ENCODE measurements around the gene FAM193A. TPM values are rescaled to one million over a fixed set of nuclear protein-coding genes. Genes with fewer than 3 reads are reported as not detected.
A peak's percentile ranks its signal among the peaks of the same experiment; 100 is the strongest.

Gene FAM193A
- total and polyA plus RNA-seq, 2 donors (not counting 1 experiment from before 2014, with no cell fraction given) = 16.0 to 62.7 TPM

DNA sequence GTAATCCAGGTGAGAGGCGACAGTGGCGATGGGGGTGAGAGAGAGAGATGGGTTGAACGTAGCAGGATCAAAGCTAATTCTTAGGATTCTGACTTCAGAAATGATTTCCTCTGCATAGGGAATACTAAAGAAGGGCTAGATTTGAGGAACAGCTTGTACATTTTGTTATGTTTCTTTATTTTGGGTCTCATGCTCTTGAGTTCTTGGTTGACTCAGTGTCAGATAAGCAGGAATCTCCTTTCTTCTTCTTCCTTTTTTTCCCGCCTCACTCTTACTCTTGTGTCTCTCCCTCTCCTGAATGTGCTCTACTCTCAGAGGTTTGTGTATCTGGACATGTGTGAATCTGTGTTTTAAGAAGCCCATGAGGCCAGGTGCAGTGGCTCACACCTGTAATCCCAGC lies 36.4 kb downstream of the FAM193A start:
- H3K4me3 Mint-ChIP-seq = no peak overlapping the region
- ATAC-seq (ENCODE audit: low read depth) = no peak
- peaks cover 96% of the 10 kb centered on the region for H4K20me1 ChIP-seq (ENCODE audit: control insufficient read depth, insufficient read depth, low read length, poor library complexity, severe bottlenecking)

DNA sequence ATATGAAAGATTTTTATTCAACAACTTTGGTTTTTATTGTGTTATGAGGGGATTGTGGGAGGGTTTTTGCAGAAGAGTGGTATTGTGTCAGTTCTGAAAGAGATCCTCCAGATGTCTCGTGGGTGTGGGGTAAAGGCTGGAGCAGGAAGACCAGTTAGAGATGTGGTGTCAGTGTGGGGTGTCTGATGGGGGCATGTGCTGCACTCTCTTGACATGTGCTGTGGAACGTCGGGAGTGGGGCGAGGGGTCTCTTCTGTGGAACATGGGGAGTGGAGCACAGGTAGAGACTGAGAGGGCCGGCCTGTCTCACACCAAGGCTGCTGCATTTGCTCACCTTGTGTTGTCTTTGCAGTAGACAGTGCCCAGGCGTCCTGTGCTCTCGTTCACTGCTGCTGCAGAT lies 37.6 kb downstream of the FAM193A start:
- H3K4me3 ChIP-seq (ENCODE audit: control extremely low read depth in 1 of 5, extremely low read depth in 1 of 5, insufficient read depth in 1 of 5, low read depth in 2 of 5, low read length in 4 of 5) = no peak overlapping the region
- Mint-ChIP-seq H3K9me3 (ENCODE audit: insufficient read depth) (no peaks in the 10 kb centered on the region), H3K27me3 (no peaks in the 10 kb centered on the region), H3K4me3 (no peak overlapping the region), H3K27ac (no peak overlapping the region), H3K4me1 (peaks cover 59% of the 10 kb centered on the region)
- peaks cover 23 to 32% of the 10 kb centered on the region in 2 donors for H3K4me1 ChIP-seq (ENCODE audit: control insufficient read depth in 2 of 2, insufficient read depth in 2 of 2, low read length in 2 of 2)
- no peak overlapping the region for H2AFZ ChIP-seq (ENCODE audit: insufficient read depth, low read depth, low read length, poor library complexity, severe bottlenecking)
- H3K9ac ChIP-seq (ENCODE audit: low read length) = no peak overlapping the region
- H3K27me3 ChIP-seq (replicated peaks in 1 of 4; ENCODE audit: control extremely low read depth in 1 of 4, control insufficient read depth in 3 of 4, insufficient read depth in 4 of 4, low read length in 3 of 4) = no peaks in the 10 kb centered on the region
- no peaks in the 10 kb centered on the region for H3K36me3 ChIP-seq (replicated peaks in 1 of 2; ENCODE audit: control extremely low read depth in 1 of 2, control insufficient read depth in 1 of 2, extremely low read depth in 1 of 2, insufficient read depth in 2 of 2, low read length in 1 of 2)
- intact Hi-C loops (cut with micrococcal nuclease) = no loop called here
- H3K79me2 ChIP-seq (ENCODE audit: control insufficient read depth, insufficient read depth, low read length) = peaks cover 99% of the 10 kb centered on the region
- ATAC-seq (ENCODE audit: low read depth) (no peak), DNase-seq (no peak)
- H3K9me3 ChIP-seq (ENCODE audit: control extremely low read depth in 1 of 3, control insufficient read depth in 2 of 3, insufficient read depth in 1 of 3, low read length in 2 of 3) = peaks cover 0 to 3% (median 0%) of the 10 kb centered on the region in 3 donors
- WGBS (ENCODE audit: insufficient coverage) = 91% methylated on average over 7 of the region's 7 CpGs
- peak overlapping the region; percentile 0 for H3K4me2 ChIP-seq (replicated peaks; ENCODE audit: low read depth, low read length, poor library complexity, severe bottlenecking)
- CTCF ChIA-PET = no interaction called here
- H4K20me1 ChIP-seq (ENCODE audit: control insufficient read depth, insufficient read depth, low read length, poor library complexity, severe bottlenecking) = peaks cover 96% of the 10 kb centered on the region
- TF ChIP-seq CTCF (IDR thresholded peaks at IDR 0.05) (no peak), EZH2 (IDR thresholded peaks at IDR 0.05; ENCODE audit: borderline replicate concordance, insufficient read depth, low read depth, low read length, poor library complexity, severe bottlenecking) (no peak)
- H3K27ac ChIP-seq (ENCODE audit: low read length in 2 of 2) = no peak overlapping the region
- POLR2A ChIA-PET = no interaction called here

More for the DNA sequence above, 36.4 kb downstream of the FAM193A start:
- 100% methylated on average over 3 of the region's 4 CpGs for WGBS (ENCODE audit: insufficient coverage)
- no peaks in the 10 kb centered on the region for H3K27me3 ChIP-seq (replicated peaks in 1 of 4; ENCODE audit: control extremely low read depth in 1 of 4, control insufficient read depth in 3 of 4, insufficient read depth in 4 of 4, low read length in 3 of 4)
- TF ChIP-seq EZH2 (IDR thresholded peaks at IDR 0.05; ENCODE audit: borderline replicate concordance, insufficient read depth, low read depth, low read length, poor library complexity, severe bottlenecking) (no peak), CTCF (IDR thresholded peaks at IDR 0.05) (no peak)
- no peak overlapping the region for H3K9ac ChIP-seq (ENCODE audit: low read length)
- DNase-seq = no peak
- H3K79me2 ChIP-seq (ENCODE audit: control insufficient read depth, insufficient read depth, low read length) = peaks cover 99% of the 10 kb centered on the region
- ChIA-PET CTCF (no interaction called here), POLR2A (interaction anchor here (0.7 kb wide), 4 partner anchors 18 to 88 kb away, joined by 3 to 8 read pairs (median 4); no protein-coding TSS in a partner anchor)
- H3K4me2 ChIP-seq (replicated peaks; ENCODE audit: low read depth, low read length, poor library complexity, severe bottlenecking) = no peak overlapping the region
- peaks cover 23 to 32% of the 10 kb centered on the region in 2 donors for H3K4me1 ChIP-seq (ENCODE audit: control insufficient read depth in 2 of 2, insufficient read depth in 2 of 2, low read length in 2 of 2)
- H3K27ac Mint-ChIP-seq = no peak overlapping the region
- no peaks in the 10 kb centered on the region for H3K27me3 Mint-ChIP-seq
- H3K4me3 ChIP-seq (ENCODE audit: control extremely low read depth in 1 of 5, extremely low read depth in 1 of 5, insufficient read depth in 1 of 5, low read depth in 2 of 5, low read length in 4 of 5) = no peak overlapping the region
- peaks cover 60% of the 10 kb centered on the region for H3K4me1 Mint-ChIP-seq
- no peaks in the 10 kb centered on the region for H3K9me3 ChIP-seq (ENCODE audit: control extremely low read depth in 1 of 3, control insufficient read depth in 2 of 3, insufficient read depth in 1 of 3, low read length in 2 of 3)
- no peaks in the 10 kb centered on the region for H3K9me3 Mint-ChIP-seq (ENCODE audit: insufficient read depth)
- H3K27ac ChIP-seq (ENCODE audit: low read length in 2 of 2) = no peak overlapping the region
- intact Hi-C loops (cut with micrococcal nuclease) = no loop called here
- H2AFZ ChIP-seq (ENCODE audit: insufficient read depth, low read depth, low read length, poor library complexity, severe bottlenecking) = no peak overlapping the region
- no peaks in the 10 kb centered on the region for H3K36me3 ChIP-seq (replicated peaks in 1 of 2; ENCODE audit: control extremely low read depth in 1 of 2, control insufficient read depth in 1 of 2, extremely low read depth in 1 of 2, insufficient read depth in 2 of 2, low read length in 1 of 2)

Measured in B cell (primary cell).